GM23248 (cell line): ENCODE measurements around the gene CPED1.

Experiments
- EZH2 ChIP-seq: fragments of 200-600 bp; sonication (generic); IDR thresholded peaks from 2 replicates; pipeline ENCODE4 v1.6.1; 2018; ENCODE audit warnings: antibody characterized with exemption, mild to moderate bottlenecking; ENCODE audit not compliant: insufficient read depth, poor library complexity, severe bottlenecking
- EZH2phosphoT487 ChIP-seq: fragments of 200-600 bp; sonication (generic); IDR thresholded peaks from 2 replicates; pipeline ENCODE4 v1.6.1; 2018; ENCODE audit warnings: antibody characterized with exemption, moderate library complexity, mild to moderate bottlenecking, low read depth; ENCODE audit not compliant: insufficient read depth

DNA sequence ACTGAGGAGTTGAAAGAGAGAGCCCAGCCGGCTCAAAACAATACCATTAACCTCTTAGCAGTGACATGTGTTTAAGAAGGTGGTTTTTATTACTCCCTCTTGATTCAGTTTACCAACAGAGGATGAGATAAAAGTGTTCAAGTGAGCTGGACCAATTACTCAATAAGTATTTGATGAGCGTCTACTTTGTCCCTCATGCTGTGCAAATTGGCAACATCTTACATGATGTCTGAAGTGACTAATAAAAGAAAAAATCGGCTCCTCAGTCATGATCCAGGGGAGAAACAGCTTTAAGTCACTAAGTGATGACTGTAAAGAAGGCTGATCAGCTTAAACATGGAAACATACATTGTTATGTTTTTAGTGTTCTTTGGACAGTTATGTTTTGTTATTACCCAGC is 348.1 kb downstream of the CPED1 start:
- no peak for TF ChIP-seq EZH2phosphoT487
- no peak for TF ChIP-seq EZH2
